Heart right ventricle (tissue), 16 donors: Measurements from ENCODE around the gene ORAI2. TPM values are rescaled to one million over a fixed set of nuclear protein-coding genes. Genes with fewer than 3 reads are reported as not detected.
A peak's percentile ranks its signal among the peaks of the same experiment; 100 is the strongest.

Source experiments
- ATAC-seq, 8 donors: fragments of 200-7000 bp; cut with Tn5 transposase; one replicate each; pipeline ENCODE4 v1.9.1; 2020; ENCODE audit warnings: mild to moderate bottlenecking in 8 of 8, moderate library complexity in 8 of 8, moderate number of reproducible peaks in 1 of 8
- DNase-seq, 2 donors: peaks; one replicate each; pipeline ENCODE4 v3.0.0-alpha.2; 2020
- H3K27ac ChIP-seq, 10 donors: fragments of 200-600 bp; sonication (generic) in 2 of 10; one replicate each; pipeline versions ENCODE4 v1.5.0 to v1.8.0; 2020 to 2022; ENCODE audit warnings: mild to moderate bottlenecking in 3 of 10
- H3K27me3 ChIP-seq, 7 donors: fragments of 200-600 bp; one replicate each; pipeline ENCODE4 v1.8.0; 2021 to 2022; ENCODE audit warnings: mild to moderate bottlenecking in 2 of 7
- H3K36me3 ChIP-seq, 9 donors: fragments of 200-600 bp; sonication (generic) in 1 of 9; one replicate each; pipeline versions ENCODE4 v1.5.0 to v1.8.0; 2020 to 2022; ENCODE audit warnings: mild to moderate bottlenecking in 2 of 9
- H3K4me1 ChIP-seq, 9 donors: fragments of 200-600 bp; sonication (generic) in 1 of 9; one replicate each; pipeline versions ENCODE4 v1.5.0 to v1.8.0; 2020 to 2022; ENCODE audit warnings: mild to moderate bottlenecking in 4 of 9
- H3K4me3 ChIP-seq, 10 donors: fragments of 200-600 bp; sonication (generic) in 2 of 10; one replicate each; pipeline versions ENCODE4 v1.5.0 to v1.8.0; 2020 to 2022; ENCODE audit warnings: mild to moderate bottlenecking in 7 of 10, moderate library complexity in 2 of 10
- H3K9me3 ChIP-seq, 11 donors: fragments of 200-600 bp in 10 of 11; sonication (generic) in 2 of 11; one replicate each; pipeline versions ENCODE4 v1.5.0 to v1.8.0; 2013 to 2022; ENCODE audit warnings: mild to moderate bottlenecking in 2 of 11, control low read depth in 1 of 11, moderate library complexity in 1 of 11
- CTCF ChIP-seq, 9 donors: fragments of 200-600 bp; sonication (generic) in 2 of 9; IDR thresholded peaks; one replicate each; pipeline versions ENCODE4 v1.5.0 to v1.8.0; 2021 to 2022; ENCODE audit warnings: antibody characterized with exemption in 9 of 9, mild to moderate bottlenecking in 5 of 9, moderate library complexity in 1 of 9
- WGBS, 2 donors: extraction: QIAGEN DNeasy Blood & Tissue Kit; methylation state at CpG; one replicate each; pipeline ENCODE4 v1.1.7; 2013; ENCODE audit warnings: inconsistent platforms in 1 of 2; 5-methylcytosine and 5-hydroxymethylcytosine counted together
- intact Hi-C, 10 donors: fragments of 100-400 bp; cut with DNase I; formaldehyde crosslinking; loops; one replicate each; pipeline versions ENCODE4 v1.11.1 to v1.14.2; 2022
- polyA plus RNA-seq, 2 donors: library from polyadenylated mRNA; stranded (reverse); fragments of 200-250 nt; gene quantifications; one replicate each; pipeline ENCODE4 v1.2.3, GENCODE V29; 2013
- total RNA-seq, 10 donors: library from RNA; stranded (reverse); fragmentation: NEBNext Ultra II Directional in 3 of 10; extraction: Animal tissue kit (Norgen Biotek cat#: 25700) in 3 of 10; gene quantifications; one replicate each; pipeline versions ENCODE4 v1.2.1 to v1.2.4, GENCODE V29; 2021 to 2023
- donor health status: Arrhythmogenic right ventricular cardiomyopathy.
- donor health status: ischemic (EF 13 %, LVEDD 7.1; RV severe dilation, severe dysfunction).
- donor health status: healthy with polysubstance abuse.
- donor health status: DM: no; HTN: yes; CAD: no.
- donor health status: DM: no; HTN: no; CAD: no.
- donor health status: ischemic (EF 25% LVEDD 6.9; RV normal size, moderate dysfunction).
- donor health status: ischemic (EF 25% LVEDD 5.7; RV mildly dilated, moderate dysfunction).
- donor health status: healthy.
- donor health status: DM: yes; HTN: yes; CAD: no.
- donor health status: Ischemic cardiomyopathy.
- donor health status: ischemic (EF 35%, LVEDD 5.7; RV mildly dilated, moderate dysfunction).
- donor health status: nonischemic (EF 11% LVEDD 7.7; RV severe dilation, severe dysfunction).
- donor health status: DM: yes; HTN: yes; CAD: no.
- donor health status: PGD.
- donor health status: ischemic (EF 29% LVEDD 5.4; RV normal size, mild dysfunction).
- donor health status: nonischemic (EF 23%, LVEDD 6.1; RV moderate dilation, normal function).

The ORAI2 gene
- total and polyA plus RNA-seq, 12 donors = 1.7 to 11.6 (median 3.7) TPM

GRCh38 chr7:102409340-102409739 is 24.0 kb upstream of the ORAI2 start:
- Histone ChIP-seq H3K36me3 (peaks cover 0 to 100% (median 52%) of the 10 kb centered on the region in 9 donors), H3K4me3 (no peak overlapping the region), H3K4me1 (peaks cover 0 to 14% (median 8%) of the 10 kb centered on the region in 9 donors), H3K9me3 (peaks cover 0 to 8% (median 0%) of the 10 kb centered on the region in 11 donors), H3K27ac (no peak overlapping the region), H3K27me3 (no peaks in the 10 kb centered on the region)
- ATAC-seq = no peak
- WGBS, 2 donors = 96 to 98% methylated on average over 4 of the region's 4 CpGs
- intact Hi-C loops = loop anchor here in 1 of 10 donors (5.0 kb wide), 1 partner anchor 58 kb away; no protein-coding TSS in a partner anchor
- DNase-seq = no peak
- TF ChIP-seq CTCF (IDR thresholded peaks at IDR 0.05) = no peak

GRCh38 chr7:102410123-102410522 is 23.3 kb upstream of the ORAI2 start:
- Histone ChIP-seq H3K27ac (no peak overlapping the region), H3K36me3 (peaks cover 0 to 100% (median 44%) of the 10 kb centered on the region in 9 donors), H3K4me3 (no peak overlapping the region), H3K27me3 (no peaks in the 10 kb centered on the region), H3K4me1 (peaks cover 0 to 14% (median 8%) of the 10 kb centered on the region in 9 donors), H3K9me3 (peaks cover 0 to 8% (median 0%) of the 10 kb centered on the region in 11 donors)
- WGBS, 2 donors = 73 to 77% methylated on average over 6 of the region's 6 CpGs
- intact Hi-C loops = loop anchor here in 2 of 10 donors (5.0 to 10.0 kb wide), 2 partner anchors 37 to 55 kb away; partner anchors contain the start of genes ALKBH4 (in 1 of the 2) and LRWD1 (in 1 of the 2)
- DNase-seq (no peak), ATAC-seq (no peak)
- no peak for TF ChIP-seq CTCF (IDR thresholded peaks at IDR 0.05)

GRCh38 chr7:102410918-102411317 is 22.5 kb upstream of the ORAI2 start:
- DNase-seq (no peak), ATAC-seq (no peak)
- no peak overlapping the region for H3K27ac ChIP-seq
- H3K4me1 ChIP-seq = peaks cover 0 to 22% (median 8%) of the 10 kb centered on the region in 9 donors
- no peaks in the 10 kb centered on the region for H3K27me3 ChIP-seq
- TF ChIP-seq CTCF (IDR thresholded peaks at IDR 0.05) = no peak
- H3K36me3 ChIP-seq = peaks cover 0 to 100% (median 41%) of the 10 kb centered on the region in 9 donors
- peaks cover 0 to 8% (median 0%) of the 10 kb centered on the region in 11 donors for H3K9me3 ChIP-seq
- intact Hi-C loops = loop anchor here in 2 of 10 donors (5.0 to 10.0 kb wide), 2 partner anchors 36 to 54 kb away; partner anchors contain the start of genes ALKBH4 (in 1 of the 2) and LRWD1 (in 1 of the 2)
- WGBS, 2 donors = 97 to 99% methylated on average over 5 of the region's 5 CpGs
- no peak overlapping the region for H3K4me3 ChIP-seq

GRCh38 chr7:102412548-102412947 is 20.8 kb upstream of the ORAI2 start:
- H3K27ac ChIP-seq = peak overlapping the region in 1 of 10 donors; percentile 21
- peak; percentile 16 to 60 (median 53) for TF ChIP-seq CTCF (IDR thresholded peaks at IDR 0.05)
- WGBS, 2 donors = 37 to 43% methylated on average over 6 of the region's 6 CpGs
- peaks cover 0 to 8% (median 0%) of the 10 kb centered on the region in 11 donors for H3K9me3 ChIP-seq
- DNase-seq = peak; percentile 38 to 54
- peak; percentile 68 to 91 (median 80) for ATAC-seq
- H3K4me1 ChIP-seq = peaks cover 0 to 26% (median 8%) of the 10 kb centered on the region in 9 donors
- H3K4me3 ChIP-seq = no peak overlapping the region
- H3K36me3 ChIP-seq = peaks cover 0 to 100% (median 31%) of the 10 kb centered on the region in 9 donors
- no peaks in the 10 kb centered on the region for H3K27me3 ChIP-seq
- intact Hi-C loops = loop anchor here in 2 of 10 donors (5.0 to 10.0 kb wide), 2 partner anchors 35 to 52 kb away; partner anchors contain the start of genes ALKBH4 (in 1 of the 2) and LRWD1 (in 1 of the 2)
